Measurements from ENCODE around the gene CNTF. TPM values are rescaled to one million over a fixed set of nuclear protein-coding genes. Genes with fewer than 3 reads are reported as not detected.

Gene CNTF
- total RNA-seq, 1 donor from 2014 or later: 4.2 TPM

DNA sequence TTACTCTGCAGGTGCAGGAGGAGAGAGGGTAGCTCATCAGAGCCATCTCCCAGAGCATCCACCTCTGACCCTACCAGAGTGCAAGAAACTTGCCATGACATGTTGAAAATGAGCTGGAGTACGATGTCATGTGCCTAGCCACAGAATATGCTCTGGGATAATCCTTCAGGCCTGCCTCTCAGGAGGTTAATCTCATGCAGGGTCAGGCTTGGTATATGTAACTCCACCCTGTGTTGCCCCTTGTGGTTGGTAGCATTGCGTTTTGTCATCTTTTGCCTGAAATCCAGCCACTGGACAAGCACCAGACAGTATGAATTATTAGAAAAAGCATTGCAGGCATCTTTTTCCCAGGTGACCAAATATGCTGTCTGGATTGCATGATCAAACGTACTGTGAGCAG lies 36.2 kb downstream of the CNTF start:
- H3K27me3 Mint-ChIP-seq (ENCODE audit: insufficient read depth, low read depth): peaks cover 8% of the 10 kb centered on the region
- no peak overlapping the region for H3K4me3 Mint-ChIP-seq
- H3K4me2 ChIP-seq: no peak overlapping the region
- no peak overlapping the region for H3K4me3 ChIP-seq
- H3K36me3 ChIP-seq: no peaks in the 10 kb centered on the region
- H3K27ac ChIP-seq: no peak overlapping the region
- TF ChIP-seq EZH2phosphoT487 (IDR thresholded peaks at IDR 0.05) (no peak), EZH2 (IDR thresholded peaks at IDR 0.05) (no peak)
- TF ChIP-seq, protein P1, sequence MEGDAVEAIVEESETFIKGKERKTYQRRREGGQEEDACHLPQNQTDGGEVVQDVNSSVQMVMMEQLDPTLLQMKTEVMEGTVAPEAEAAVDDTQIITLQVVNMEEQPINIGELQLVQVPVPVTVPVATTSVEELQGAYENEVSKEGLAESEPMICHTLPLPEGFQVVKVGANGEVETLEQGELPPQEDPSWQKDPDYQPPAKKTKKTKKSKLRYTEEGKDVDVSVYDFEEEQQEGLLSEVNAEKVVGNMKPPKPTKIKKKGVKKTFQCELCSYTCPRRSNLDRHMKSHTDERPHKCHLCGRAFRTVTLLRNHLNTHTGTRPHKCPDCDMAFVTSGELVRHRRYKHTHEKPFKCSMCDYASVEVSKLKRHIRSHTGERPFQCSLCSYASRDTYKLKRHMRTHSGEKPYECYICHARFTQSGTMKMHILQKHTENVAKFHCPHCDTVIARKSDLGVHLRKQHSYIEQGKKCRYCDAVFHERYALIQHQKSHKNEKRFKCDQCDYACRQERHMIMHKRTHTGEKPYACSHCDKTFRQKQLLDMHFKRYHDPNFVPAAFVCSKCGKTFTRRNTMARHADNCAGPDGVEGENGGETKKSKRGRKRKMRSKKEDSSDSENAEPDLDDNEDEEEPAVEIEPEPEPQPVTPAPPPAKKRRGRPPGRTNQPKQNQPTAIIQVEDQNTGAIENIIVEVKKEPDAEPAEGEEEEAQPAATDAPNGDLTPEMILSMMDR (IDR thresholded peaks at IDR 0.05): no peak
- H3K4me1 Mint-ChIP-seq: peaks cover 4% of the 10 kb centered on the region
- H3K36me3 Mint-ChIP-seq: no peaks in the 10 kb centered on the region
- H2AFZ ChIP-seq (replicated peaks): peak overlapping the region; percentile 26
- H3K9me3 Mint-ChIP-seq: no peaks in the 10 kb centered on the region
- no peaks in the 10 kb centered on the region for H3F3A ChIP-seq (ENCODE audit: low read depth)
- H3K9me3 ChIP-seq (ENCODE audit: low read depth): no peaks in the 10 kb centered on the region
- no peaks in the 10 kb centered on the region for H3K27me3 ChIP-seq
- H4K20me1 ChIP-seq (ENCODE audit: low read depth): no peaks in the 10 kb centered on the region
- H3K79me2 ChIP-seq (ENCODE audit: low read depth): no peaks in the 10 kb centered on the region
- DNase-seq (ENCODE audit: low spot score): no peak
- H3K4me1 ChIP-seq: no peaks in the 10 kb centered on the region
- H3K9ac ChIP-seq: no peak overlapping the region
- H3K27ac Mint-ChIP-seq: no peak overlapping the region

DNA sequence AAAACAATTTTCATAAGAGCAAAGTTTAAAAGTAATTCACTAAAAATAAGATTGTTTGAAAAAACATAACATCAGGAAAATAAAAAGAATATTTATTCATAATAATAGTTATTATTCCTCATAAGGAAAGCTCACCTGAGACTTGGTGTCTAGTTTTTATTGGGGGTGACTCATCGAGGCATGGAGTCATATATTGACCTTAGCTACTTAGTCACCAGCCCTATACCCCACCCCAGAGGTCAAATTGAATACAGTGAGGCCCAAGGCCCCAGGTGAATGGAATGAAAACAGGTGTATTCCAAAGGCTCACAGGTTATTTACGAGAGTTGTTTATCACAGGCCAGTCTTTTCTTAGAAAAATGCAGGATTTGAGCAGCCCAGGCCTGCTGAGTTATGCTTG lies 36.9 kb downstream of the CNTF start:
- no peak overlapping the region for H2AFZ ChIP-seq (replicated peaks)
- no peaks in the 10 kb centered on the region for H3K27me3 ChIP-seq
- no peak for DNase-seq (ENCODE audit: low spot score)
- no peak overlapping the region for H3K4me3 Mint-ChIP-seq
- no peak overlapping the region for H3K27ac Mint-ChIP-seq
- H3K9me3 ChIP-seq (ENCODE audit: low read depth): no peaks in the 10 kb centered on the region
- H3F3A ChIP-seq (ENCODE audit: low read depth): no peaks in the 10 kb centered on the region
- H3K36me3 Mint-ChIP-seq: no peaks in the 10 kb centered on the region
- TF ChIP-seq EZH2 (IDR thresholded peaks at IDR 0.05) (no peak), EZH2phosphoT487 (IDR thresholded peaks at IDR 0.05) (no peak)
- TF ChIP-seq, protein P1 (IDR thresholded peaks at IDR 0.05): no peak
- no peaks in the 10 kb centered on the region for H3K36me3 ChIP-seq
- no peak overlapping the region for H3K27ac ChIP-seq
- H3K4me3 ChIP-seq: no peak overlapping the region
- no peaks in the 10 kb centered on the region for H3K79me2 ChIP-seq (ENCODE audit: low read depth)
- no peak overlapping the region for H3K4me2 ChIP-seq
- H3K9ac ChIP-seq: no peak overlapping the region
- peaks cover under 1% of the 10 kb centered on the region for H3K4me1 Mint-ChIP-seq
- no peaks in the 10 kb centered on the region for H4K20me1 ChIP-seq (ENCODE audit: low read depth)
- peaks cover 4% of the 10 kb centered on the region for H3K27me3 Mint-ChIP-seq (ENCODE audit: insufficient read depth, low read depth)
- no peaks in the 10 kb centered on the region for H3K4me1 ChIP-seq
- no peaks in the 10 kb centered on the region for H3K9me3 Mint-ChIP-seq

DNA sequence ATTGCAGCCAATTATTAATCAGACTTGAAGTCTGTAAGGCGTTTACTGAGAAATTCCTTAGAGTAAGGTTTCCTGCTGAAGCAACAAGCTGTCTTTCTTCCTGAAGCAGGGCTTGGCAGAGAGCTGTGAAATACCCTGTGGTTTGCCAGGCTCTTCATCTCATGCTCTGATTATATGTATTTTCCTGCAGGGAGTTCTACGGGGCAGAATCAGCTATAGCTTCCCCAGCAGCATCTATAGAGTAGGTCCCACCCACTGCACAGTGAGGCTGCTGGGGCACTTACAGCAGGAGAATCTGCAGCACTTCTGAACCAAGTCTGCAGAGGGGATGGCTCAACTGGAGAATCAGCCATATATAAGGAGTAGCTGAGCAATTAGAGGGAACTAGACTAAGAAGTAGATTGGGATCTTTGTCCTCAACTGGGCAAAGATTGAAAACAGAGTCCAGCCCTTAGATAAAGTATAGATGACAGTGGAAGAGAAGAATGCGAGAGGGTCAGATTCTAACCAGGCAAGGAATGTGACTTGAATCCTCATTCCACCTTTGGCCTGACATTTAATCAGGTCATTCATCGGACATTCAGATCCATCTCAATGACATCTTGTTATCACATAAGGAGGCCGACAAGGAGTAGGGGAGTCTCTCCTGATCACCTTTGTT lies 37.6 kb downstream of the CNTF start:
- H3K36me3 ChIP-seq: no peaks in the 10 kb centered on the region
- H3K27ac Mint-ChIP-seq: no peak overlapping the region
- peaks cover 4% of the 10 kb centered on the region for H3K27me3 Mint-ChIP-seq (ENCODE audit: insufficient read depth, low read depth)
- DNase-seq (ENCODE audit: low spot score): no peak
- no peaks in the 10 kb centered on the region for H3F3A ChIP-seq (ENCODE audit: low read depth)
- H3K27ac ChIP-seq: no peak overlapping the region
- H3K4me1 ChIP-seq: no peaks in the 10 kb centered on the region
- H3K27me3 ChIP-seq: no peaks in the 10 kb centered on the region
- no peaks in the 10 kb centered on the region for H3K9me3 Mint-ChIP-seq
- no peak for TF ChIP-seq EZH2phosphoT487 (IDR thresholded peaks at IDR 0.05)
- TF ChIP-seq EZH2 (IDR thresholded peaks at IDR 0.05): no peak
- TF ChIP-seq, protein P1 (IDR thresholded peaks at IDR 0.05): no peak
- no peaks in the 10 kb centered on the region for H4K20me1 ChIP-seq (ENCODE audit: low read depth)
- no peaks in the 10 kb centered on the region for H3K79me2 ChIP-seq (ENCODE audit: low read depth)
- H3K4me3 Mint-ChIP-seq: no peak overlapping the region
- H3K4me3 ChIP-seq: no peak overlapping the region
- H3K9me3 ChIP-seq (ENCODE audit: low read depth): no peaks in the 10 kb centered on the region
- H3K9ac ChIP-seq: no peak overlapping the region
- H3K4me2 ChIP-seq: no peak overlapping the region
- no peaks in the 10 kb centered on the region for H3K4me1 Mint-ChIP-seq
- H3K36me3 Mint-ChIP-seq: no peaks in the 10 kb centered on the region
- no peak overlapping the region for H2AFZ ChIP-seq (replicated peaks)
